ENCODE measurements around the gene AP1M2.
A peak's percentile ranks its signal among the peaks of the same experiment; 100 is the strongest.

AP1M2 gene

GRCh38 chr19:10621966-10622365, 34.9 kb upstream of the AP1M2 start:
- H3K4me3 ChIP-seq, result no peak overlapping the region
- no peak overlapping the region for H3K9ac ChIP-seq (ENCODE audit: insufficient read length)
- no peak for DNase-seq (ENCODE audit: low read depth, low spot score)
- H3K27ac ChIP-seq, result no peak overlapping the region
- H3K36me3 ChIP-seq (ENCODE audit: insufficient read depth, low read length), result no peaks in the 10 kb centered on the region
- H3K9me3 ChIP-seq (ENCODE audit: low read depth, low read length), result no peaks in the 10 kb centered on the region
- no peak for TF ChIP-seq FOXP2 (optimal IDR thresholded peaks at IDR 0.05; ENCODE audit: control extremely low read depth, extremely low read length, insufficient read depth)

- no peaks in the 10 kb centered on the region for H3K9me3 ChIP-seq (ENCODE audit: low read depth, low read length)
- DNase-seq (ENCODE audit: low read depth, low spot score), result no peak
- H3K9ac ChIP-seq (ENCODE audit: insufficient read length), result no peak overlapping the region
- H3K36me3 ChIP-seq (ENCODE audit: insufficient read depth, low read length), result no peaks in the 10 kb centered on the region
- H3K4me3 ChIP-seq, result no peak overlapping the region
- TF ChIP-seq EZH2 (IDR thresholded peaks at IDR 0.05) (no peak), POLR2AphosphoS5 (IDR thresholded peaks at IDR 0.05; ENCODE audit: borderline replicate concordance, low read depth, low read length) (no peak), FOXP2 (optimal IDR thresholded peaks at IDR 0.05; ENCODE audit: control extremely low read depth, extremely low read length, insufficient read depth) (no peak)
- peak overlapping the region; percentile 31 for H3K27ac ChIP-seq
These were observed 33.7 kb upstream of the AP1M2 start for GRCh38 chr19:10620786-10621185.

GRCh38 chr19:10618846-10619245, 31.7 kb upstream of the AP1M2 start:
- no peaks in the 10 kb centered on the region for H3K9me3 ChIP-seq (ENCODE audit: low read depth, low read length)
- no peak for DNase-seq (ENCODE audit: low read depth, low spot score)
- H3K9ac ChIP-seq (ENCODE audit: insufficient read length), result no peak overlapping the region
- H3K4me3 ChIP-seq, result no peak overlapping the region
- no peak overlapping the region for H3K27ac ChIP-seq
- TF ChIP-seq POLR2AphosphoS5 (IDR thresholded peaks at IDR 0.05; ENCODE audit: borderline replicate concordance, low read depth, low read length) (no peak), EZH2 (IDR thresholded peaks at IDR 0.05) (no peak), FOXP2 (optimal IDR thresholded peaks at IDR 0.05; ENCODE audit: control extremely low read depth, extremely low read length, insufficient read depth) (no peak)
- H3K36me3 ChIP-seq (ENCODE audit: insufficient read depth, low read length), result no peaks in the 10 kb centered on the region

GRCh38 chr19:10617409-10618121, 30.5 kb upstream of the AP1M2 start:
- Histone ChIP-seq H3K4me3 (no peak overlapping the region), H3K9ac (ENCODE audit: insufficient read length) (no peak overlapping the region), H3K9me3 (ENCODE audit: low read depth, low read length) (no peaks in the 10 kb centered on the region), H3K27ac (no peak overlapping the region), H3K36me3 (ENCODE audit: insufficient read depth, low read length) (no peaks in the 10 kb centered on the region)
- TF ChIP-seq POLR2AphosphoS5 (IDR thresholded peaks at IDR 0.05; ENCODE audit: borderline replicate concordance, low read depth, low read length) (no peak), FOXP2 (optimal IDR thresholded peaks at IDR 0.05; ENCODE audit: control extremely low read depth, extremely low read length, insufficient read depth) (no peak), EZH2 (IDR thresholded peaks at IDR 0.05) (no peak)
- no peak for DNase-seq (ENCODE audit: low read depth, low spot score)

GRCh38 chr19:10615429-10616023, 28.4 kb upstream of the AP1M2 start:
- no peaks in the 10 kb centered on the region for H3K36me3 ChIP-seq (ENCODE audit: insufficient read depth, low read length)
- H3K9me3 ChIP-seq (ENCODE audit: low read depth, low read length), result no peaks in the 10 kb centered on the region
- no peak overlapping the region for H3K4me3 ChIP-seq
- TF ChIP-seq FOXP2 (optimal IDR thresholded peaks at IDR 0.05; ENCODE audit: control extremely low read depth, extremely low read length, insufficient read depth), result no peak
- TF ChIP-seq EZH2 (IDR thresholded peaks at IDR 0.05), result no peak
- no peak for TF ChIP-seq POLR2AphosphoS5 (IDR thresholded peaks at IDR 0.05; ENCODE audit: borderline replicate concordance, low read depth, low read length)
- H3K9ac ChIP-seq (ENCODE audit: insufficient read length), result no peak overlapping the region
- H3K27ac ChIP-seq, result no peak overlapping the region
- no peak for DNase-seq (ENCODE audit: low read depth, low spot score)

GRCh38 chr19:10612499-10613119, 25.5 kb upstream of the AP1M2 start:
- no peak overlapping the region for H3K9ac ChIP-seq (ENCODE audit: insufficient read length)
- H3K36me3 ChIP-seq (ENCODE audit: insufficient read depth, low read length), result no peaks in the 10 kb centered on the region

GRCh38 chr19:10611907-10612306, 24.8 kb upstream of the AP1M2 start:
- H3K36me3 ChIP-seq (ENCODE audit: insufficient read depth, low read length), result no peaks in the 10 kb centered on the region
- no peak overlapping the region for H3K9ac ChIP-seq (ENCODE audit: insufficient read length)
- 0 out of 2 replicates have a peak overlapping the region, but pooled peaks have one; percentile 19 for H3K27ac ChIP-seq
- no peak overlapping the region for H3K4me3 ChIP-seq
- TF ChIP-seq FOXP2 (optimal IDR thresholded peaks at IDR 0.05; ENCODE audit: control extremely low read depth, extremely low read length, insufficient read depth), result no peak
- TF ChIP-seq POLR2AphosphoS5 (IDR thresholded peaks at IDR 0.05; ENCODE audit: borderline replicate concordance, low read depth, low read length), result no peak
- TF ChIP-seq EZH2 (IDR thresholded peaks at IDR 0.05), result no peak
- DNase-seq (ENCODE audit: low read depth, low spot score), result no peak
- no peaks in the 10 kb centered on the region for H3K9me3 ChIP-seq (ENCODE audit: low read depth, low read length)

More at GRCh38 chr19:10612499-10613119, 25.5 kb upstream of the AP1M2 start:
- no peak overlapping the region for H3K27ac ChIP-seq
- no peak overlapping the region for H3K4me3 ChIP-seq
- no peak for TF ChIP-seq POLR2AphosphoS5 (IDR thresholded peaks at IDR 0.05; ENCODE audit: borderline replicate concordance, low read depth, low read length)
- TF ChIP-seq EZH2 (IDR thresholded peaks at IDR 0.05), result no peak
- TF ChIP-seq FOXP2 (optimal IDR thresholded peaks at IDR 0.05; ENCODE audit: control extremely low read depth, extremely low read length, insufficient read depth), result no peak
- DNase-seq (ENCODE audit: low read depth, low spot score), result no peak
- H3K9me3 ChIP-seq (ENCODE audit: low read depth, low read length), result no peaks in the 10 kb centered on the region

GRCh38 chr19:10604460-10604980, 17.4 kb upstream of the AP1M2 start:
- no peaks in the 10 kb centered on the region for H3K9me3 ChIP-seq (ENCODE audit: low read depth, low read length)
- no peaks in the 10 kb centered on the region for H3K36me3 ChIP-seq (ENCODE audit: insufficient read depth, low read length)
- H3K4me3 ChIP-seq, result peak overlapping the region; percentile 99
- peak overlapping the region; percentile 90 for H3K27ac ChIP-seq
- DNase-seq (ENCODE audit: low read depth, low spot score), result no peak
- TF ChIP-seq POLR2AphosphoS5 (IDR thresholded peaks at IDR 0.05; ENCODE audit: borderline replicate concordance, low read depth, low read length) (no peak), FOXP2 (optimal IDR thresholded peaks at IDR 0.05; ENCODE audit: control extremely low read depth, extremely low read length, insufficient read depth) (no peak), EZH2 (IDR thresholded peaks at IDR 0.05) (no peak)
- no peak overlapping the region for H3K9ac ChIP-seq (ENCODE audit: insufficient read length)
